Peyer's patch (tissue), 4 donors: ENCODE results near the gene NET1.

Source experiments
- CTCF ChIP-seq, 6 experiments: fragments of 450-650 bp in 4 of 6; fragments of 200-600 bp in 2 of 6; sonication (generic) in 1 of 6; IDR thresholded peaks; one replicate each; pipeline ENCODE4 v1.5.1; 2017 to 2019; ENCODE audit warnings: antibody characterized with exemption in 6 of 6, mild to moderate bottlenecking in 3 of 6, moderate library complexity in 1 of 6
- POLR2A ChIP-seq, 2 donors: fragments of 450-650 bp; IDR thresholded peaks; one replicate each; pipeline ENCODE4 v1.5.1; 2017; ENCODE audit warnings: antibody characterized with exemption in 2 of 2, mild to moderate bottlenecking in 2 of 2, moderate library complexity in 2 of 2

DNA sequence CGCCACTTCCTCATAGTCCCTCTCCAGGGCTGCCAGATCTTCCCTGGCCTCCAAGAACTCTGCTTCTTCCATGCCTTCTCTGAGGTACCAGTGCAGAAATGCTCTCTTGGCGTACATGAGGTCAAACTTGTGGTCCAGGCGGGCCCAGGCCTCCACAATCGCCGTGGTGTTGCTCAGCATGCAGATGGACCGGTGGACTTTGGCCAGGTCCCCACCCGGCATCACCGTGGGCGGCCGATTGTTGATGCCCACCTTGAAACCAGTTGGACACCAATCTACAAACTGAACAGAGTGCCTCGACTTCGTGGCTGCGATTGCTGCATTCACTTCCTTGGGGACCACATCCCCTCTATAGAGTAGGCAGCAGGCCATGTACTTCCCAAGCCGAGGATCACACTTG lies 18.8 kb upstream of the NET1 start:
- no peak for TF ChIP-seq CTCF (IDR thresholded peaks at IDR 0.05)
- TF ChIP-seq POLR2A (IDR thresholded peaks at IDR 0.05), result no peak
